Loucy (cell line): ENCODE results near the gene SFMBT2.

Experiments used
- H2AFZ ChIP-seq: fragments of 200-600 bp; sonication (generic); 2 replicates; pipeline ENCODE4 v1.6.0; 2016; ENCODE audit warnings: antibody characterized with exemption, mild to moderate bottlenecking, low read length, moderate library complexity
- H3F3A ChIP-seq: fragments of 200-600 bp; 2 replicates; pipeline ENCODE4 v1.6.0; 2016; ENCODE audit warnings: antibody characterized with exemption, low read depth, mild to moderate bottlenecking
- H3K27me3 ChIP-seq: fragments of 200-600 bp; sonication (generic); 2 replicates; pipeline ENCODE4 v1.6.1; 2014; ENCODE audit warnings: low read length, mild to moderate bottlenecking; ENCODE audit not compliant: insufficient read depth, poor library complexity, severe bottlenecking
- H3K36me3 ChIP-seq: fragments of 200-600 bp; sonication (generic); 2 replicates; pipeline ENCODE4 v1.6.1; 2016; ENCODE audit warnings: low read length; ENCODE audit not compliant: insufficient read depth
- H3K4me1 ChIP-seq: fragments of 200-600 bp; sonication (generic); 2 replicates; pipeline ENCODE4 v1.5.1; 2014; ENCODE audit warnings: low read length, mild to moderate bottlenecking; ENCODE audit not compliant: insufficient read depth, poor library complexity, severe bottlenecking
- H3K4me2 ChIP-seq: fragments of 200-600 bp; sonication (generic); 2 replicates; pipeline ENCODE4 v1.6.0; 2014; ENCODE audit warnings: antibody characterized with exemption, low read length, low read depth, mild to moderate bottlenecking; ENCODE audit not compliant: poor library complexity, severe bottlenecking
- H3K4me3 ChIP-seq: fragments of 200-600 bp; sonication (generic); 2 replicates; pipeline ENCODE4 v1.5.1; 2014; ENCODE audit warnings: low read length, mild to moderate bottlenecking, mixed read lengths; ENCODE audit not compliant: poor library complexity, severe bottlenecking
- H3K79me2 ChIP-seq: fragments of 200-600 bp; sonication (generic); 2 replicates; pipeline ENCODE4 v1.6.1; 2014; ENCODE audit warnings: low read length; ENCODE audit not compliant: insufficient read depth
- H3K9ac ChIP-seq: fragments of 200-600 bp; sonication (generic); 2 replicates; pipeline ENCODE4 v1.6.0; 2014; ENCODE audit warnings: mild to moderate bottlenecking, low read depth, low read length, moderate library complexity; ENCODE audit not compliant: poor library complexity, severe bottlenecking
- H3K9me2 ChIP-seq: fragments of 200-600 bp; sonication (generic); replicated peaks from 2 replicates; pipeline ENCODE4 v1.6.1; 2016; ENCODE audit warnings: low read depth, low read length, mixed read lengths
- H3K9me3 ChIP-seq: fragments of 200-600 bp; sonication (generic); 2 replicates; pipeline ENCODE4 v1.6.1; 2014; ENCODE audit warnings: mild to moderate bottlenecking, antibody characterized with exemption, low read length, low read depth; ENCODE audit not compliant: insufficient read depth
- H4K20me1 ChIP-seq: fragments of 200-600 bp; sonication (generic); 2 replicates; pipeline ENCODE4 v1.6.0; 2014; ENCODE audit warnings: antibody characterized with exemption, low read length, mild to moderate bottlenecking; ENCODE audit not compliant: insufficient read depth, poor library complexity, severe bottlenecking
- EZH2phosphoT487 ChIP-seq: fragments of 200-600 bp; IDR thresholded peaks from 2 replicates; pipeline ENCODE4 v1.6.1; 2018; ENCODE audit warnings: antibody characterized with exemption, mild to moderate bottlenecking, moderate library complexity, borderline replicate concordance
- TF ChIP-seq, protein P1 (sequence below): fragments of 200-600 bp; sonication (generic); conservative IDR thresholded peaks from 2 replicates; pipeline ENCODE4 v1.5.1; 2014; ENCODE audit warnings: mild to moderate bottlenecking, antibody characterized with exemption, low read length

SFMBT2 gene

DNA sequence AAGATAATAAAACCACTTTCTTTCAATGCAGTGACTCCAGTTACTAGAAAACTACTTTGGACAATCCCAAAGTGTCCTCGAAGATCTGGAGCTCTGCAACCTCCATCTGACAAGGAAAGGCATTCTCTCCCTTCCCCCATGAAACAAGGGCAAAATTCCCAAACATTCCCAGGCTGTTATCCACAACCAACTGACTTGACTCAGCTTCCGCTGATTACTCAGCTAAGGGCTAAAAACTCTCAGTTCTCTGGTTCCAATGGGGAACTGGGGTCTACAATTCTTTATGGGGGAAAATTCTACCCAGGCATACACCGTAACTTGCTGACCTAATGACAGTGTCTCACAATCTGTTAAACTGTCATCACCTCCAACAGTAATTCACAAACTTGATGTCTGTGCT is 48.4 kb downstream of the SFMBT2 start:
- Histone ChIP-seq H3K27me3 (no peaks in the 10 kb centered on the region), H4K20me1 (no peaks in the 10 kb centered on the region), H3K79me2 (peaks cover 40% of the 10 kb centered on the region; the same call in 1 of the 2 replicates), H3F3A (no peaks in the 10 kb centered on the region), H3K9me2 (no peaks in the 10 kb centered on the region), H3K4me3 (no peak overlapping the region), H3K9me3 (no peaks in the 10 kb centered on the region), H3K4me1 (no peaks in the 10 kb centered on the region), H3K4me2 (no peak overlapping the region), H3K9ac (no peak overlapping the region), H2AFZ (no peak overlapping the region), H3K36me3 (peaks cover 94% of the 10 kb centered on the region)
- TF ChIP-seq, protein P1, sequence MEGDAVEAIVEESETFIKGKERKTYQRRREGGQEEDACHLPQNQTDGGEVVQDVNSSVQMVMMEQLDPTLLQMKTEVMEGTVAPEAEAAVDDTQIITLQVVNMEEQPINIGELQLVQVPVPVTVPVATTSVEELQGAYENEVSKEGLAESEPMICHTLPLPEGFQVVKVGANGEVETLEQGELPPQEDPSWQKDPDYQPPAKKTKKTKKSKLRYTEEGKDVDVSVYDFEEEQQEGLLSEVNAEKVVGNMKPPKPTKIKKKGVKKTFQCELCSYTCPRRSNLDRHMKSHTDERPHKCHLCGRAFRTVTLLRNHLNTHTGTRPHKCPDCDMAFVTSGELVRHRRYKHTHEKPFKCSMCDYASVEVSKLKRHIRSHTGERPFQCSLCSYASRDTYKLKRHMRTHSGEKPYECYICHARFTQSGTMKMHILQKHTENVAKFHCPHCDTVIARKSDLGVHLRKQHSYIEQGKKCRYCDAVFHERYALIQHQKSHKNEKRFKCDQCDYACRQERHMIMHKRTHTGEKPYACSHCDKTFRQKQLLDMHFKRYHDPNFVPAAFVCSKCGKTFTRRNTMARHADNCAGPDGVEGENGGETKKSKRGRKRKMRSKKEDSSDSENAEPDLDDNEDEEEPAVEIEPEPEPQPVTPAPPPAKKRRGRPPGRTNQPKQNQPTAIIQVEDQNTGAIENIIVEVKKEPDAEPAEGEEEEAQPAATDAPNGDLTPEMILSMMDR, result no peak
- no peak for TF ChIP-seq EZH2phosphoT487

DNA sequence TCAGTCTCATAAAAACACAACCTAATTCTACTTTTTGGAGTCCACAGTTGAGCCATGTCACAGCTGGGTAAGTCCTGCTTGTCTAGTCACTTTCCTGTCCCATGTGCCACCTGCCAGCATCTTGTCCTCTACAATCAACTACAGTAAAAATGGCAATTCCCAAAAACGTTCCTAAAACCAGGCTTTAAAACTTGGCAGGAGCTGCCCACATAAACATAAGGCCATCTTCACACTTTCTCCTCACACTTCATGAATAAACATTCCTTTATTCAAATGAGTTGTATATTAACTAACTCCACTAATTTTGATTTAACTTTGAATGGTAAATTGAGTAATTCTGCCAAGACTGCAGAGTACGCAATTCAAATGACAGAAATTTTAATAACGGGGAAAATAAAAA is 49.5 kb downstream of the SFMBT2 start:
- no peak overlapping the region for H3K4me2 ChIP-seq
- peaks cover 50% of the 10 kb centered on the region; the same call in 1 of the 2 replicates for H3K79me2 ChIP-seq
- TF ChIP-seq, protein P1, result no peak
- TF ChIP-seq EZH2phosphoT487, result no peak
- no peaks in the 10 kb centered on the region for H4K20me1 ChIP-seq
- peaks cover 93% of the 10 kb centered on the region for H3K36me3 ChIP-seq
- H3K9me2 ChIP-seq, result no peaks in the 10 kb centered on the region
- no peak overlapping the region for H3K4me3 ChIP-seq
- no peaks in the 10 kb centered on the region for H3F3A ChIP-seq
- no peaks in the 10 kb centered on the region for H3K27me3 ChIP-seq
- H2AFZ ChIP-seq, result no peak overlapping the region
- H3K9ac ChIP-seq, result no peak overlapping the region
- no peaks in the 10 kb centered on the region for H3K4me1 ChIP-seq
- H3K9me3 ChIP-seq, result no peaks in the 10 kb centered on the region

DNA sequence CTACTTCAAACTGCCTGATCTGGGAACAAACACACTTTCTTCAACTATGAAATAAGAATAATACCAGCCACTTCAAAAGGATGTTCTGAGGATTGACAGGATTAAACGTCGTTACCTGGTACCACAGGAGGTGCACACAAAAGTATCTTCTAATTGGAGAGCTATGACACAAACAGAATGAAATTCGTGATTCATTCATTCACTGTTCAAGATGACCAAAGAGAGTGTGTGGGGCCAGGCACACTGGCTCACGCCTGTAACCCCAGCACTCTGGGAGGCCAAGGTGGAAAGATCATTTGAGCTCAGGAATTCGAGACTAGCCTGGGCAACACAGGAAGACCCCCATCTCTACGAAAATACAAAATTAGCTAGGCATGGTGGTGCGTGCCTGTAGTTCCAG is 50.9 kb downstream of the SFMBT2 start:
- Histone ChIP-seq H3K9me3 (no peaks in the 10 kb centered on the region), H2AFZ (no peak overlapping the region), H3K27me3 (no peaks in the 10 kb centered on the region), H3F3A (no peaks in the 10 kb centered on the region), H3K4me3 (no peak overlapping the region), H3K36me3 (peaks cover 79% of the 10 kb centered on the region), H3K9me2 (no peaks in the 10 kb centered on the region), H3K4me2 (no peak overlapping the region), H3K79me2 (peaks cover 54% of the 10 kb centered on the region; the same call in 1 of the 2 replicates), H3K9ac (no peak overlapping the region), H3K4me1 (no peaks in the 10 kb centered on the region), H4K20me1 (no peaks in the 10 kb centered on the region)
- TF ChIP-seq, protein P1, result no peak
- no peak for TF ChIP-seq EZH2phosphoT487
